DMS 273 treated with DMSO at 0.1 percent for 48 hours (cell line): ENCODE measurements around the gene HIP1.
A peak's percentile ranks its signal among the peaks of the same experiment; 100 is the strongest.
"Not testable (repeated sequence)": the region's sequence is repeated elsewhere in the genome, so short reads cannot be mapped to it uniquely, and the experiment has no call there.

ENCODE experiments used
- DNase-seq: peaks from one replicate; lab custom pipeline; 2025; lab: John Stamatoyannopoulos, UW

Gene HIP1

GRCh38 chr7:75738604-75738974 is at the start of gene HIP1:
Gene HIP1, minus strand, starts transcription at chr7:75738941. Its CDS starts 21 bp downstream, at chr7:75738920.
- DNase-seq, result no peak

GRCh38 chr7:75788154-75788847 is 49.6 kb upstream of the HIP1 start:
- not testable (repeated sequence) for DNase-seq

- not testable (repeated sequence) for DNase-seq
Observed at GRCh38 chr7:75783058-75783457, 44.3 kb upstream of the HIP1 start.

GRCh38 chr7:75780647-75781273 is 42.0 kb upstream of the HIP1 start:
- DNase-seq, result not testable (repeated sequence)

GRCh38 chr7:75779516-75779915 is 40.8 kb upstream of the HIP1 start:
- not testable (repeated sequence) for DNase-seq

GRCh38 chr7:75779035-75779434 is 40.3 kb upstream of the HIP1 start:
- DNase-seq, result not testable (repeated sequence)

- DNase-seq, result peak; percentile 37
Observed at GRCh38 chr7:75776295-75776971, 37.7 kb upstream of the HIP1 start.

- DNase-seq, result not testable (repeated sequence)
Observed at GRCh38 chr7:75773958-75774357, 35.2 kb upstream of the HIP1 start.

- no peak for DNase-seq
Observed at GRCh38 chr7:75772081-75773077, 33.6 kb upstream of the HIP1 start, which contains the start of gene CCL26. Gene CCL26, minus strand, starts transcription at chr7:75772211. Its CDS starts 35 bp downstream, at chr7:75772176.

- no peak for DNase-seq
Observed at GRCh38 chr7:75771224-75771623, 32.5 kb upstream of the HIP1 start.

- DNase-seq, result peak; percentile 58
Observed at GRCh38 chr7:75762350-75762917, 23.7 kb upstream of the HIP1 start.

GRCh38 chr7:75761801-75762200 is 23.1 kb upstream of the HIP1 start:
- not testable (repeated sequence) for DNase-seq

GRCh38 chr7:75758491-75758890 is 19.8 kb upstream of the HIP1 start:
- no peak for DNase-seq

- DNase-seq, result no peak
Observed at GRCh38 chr7:75757860-75758259, 19.1 kb upstream of the HIP1 start.

- DNase-seq, result no peak
Observed at GRCh38 chr7:75756991-75757676, 18.4 kb upstream of the HIP1 start.

GRCh38 chr7:75756206-75756990 is 17.7 kb upstream of the HIP1 start:
- DNase-seq, result no peak

GRCh38 chr7:75743455-75743859 is 4.7 kb upstream of the HIP1 start:
- DNase-seq, result no peak

- no peak for DNase-seq
Observed at GRCh38 chr7:75740846-75741497, 2.2 kb upstream of the HIP1 start.
